Right kidney (tissue), 1 donor: ENCODE results near the gene MRPS7.

Experiments
- DNase-seq: peaks from one replicate; pipeline ENCODE4 v3.0.0-alpha.2; 2016

Gene MRPS7

GRCh38 chr17:75308732-75309629 is 47.3 kb downstream of the MRPS7 start:
- peak; percentile 31 for DNase-seq

DNA sequence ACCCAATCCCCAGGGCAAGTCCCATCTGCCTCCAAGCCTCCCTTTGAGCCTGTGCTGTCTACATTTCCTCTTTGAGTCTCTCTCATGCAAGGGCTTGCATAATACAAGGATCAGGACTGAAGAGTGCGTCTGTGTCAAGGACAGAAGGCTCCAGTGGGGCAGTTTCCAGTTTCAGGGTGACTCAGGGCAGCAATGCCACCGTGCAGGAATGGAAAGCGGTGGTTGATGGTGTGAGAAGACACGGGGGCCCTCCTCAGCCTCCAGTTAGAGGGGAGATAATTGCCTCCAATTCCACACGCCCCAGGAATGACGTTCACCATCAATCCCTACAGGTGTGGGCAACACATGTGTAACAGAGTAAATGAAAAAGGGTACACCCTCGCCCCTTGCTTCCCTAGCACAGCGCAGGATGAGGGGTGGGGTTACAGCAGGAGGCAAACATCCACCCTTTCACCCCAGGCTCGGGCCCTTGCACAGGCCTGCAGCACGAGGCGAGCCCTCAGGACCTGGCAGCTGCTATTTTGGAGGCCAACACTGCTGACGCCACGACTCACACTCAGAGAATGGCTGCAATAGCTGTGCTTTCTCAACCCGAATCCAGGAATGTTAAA is 52.4 kb downstream of the MRPS7 start:
- DNase-seq, result no peak

GRCh38 chr17:75315541-75316243 is 54.0 kb downstream of the MRPS7 start:
- DNase-seq, result no peak
